ENCODE results near the gene DYSF. TPM values are rescaled to one million over a fixed set of nuclear protein-coding genes. Genes with fewer than 3 reads are reported as not detected.

The DYSF gene
- total RNA-seq, 1 experiment from 2014 or later = 0.89 TPM

DNA sequence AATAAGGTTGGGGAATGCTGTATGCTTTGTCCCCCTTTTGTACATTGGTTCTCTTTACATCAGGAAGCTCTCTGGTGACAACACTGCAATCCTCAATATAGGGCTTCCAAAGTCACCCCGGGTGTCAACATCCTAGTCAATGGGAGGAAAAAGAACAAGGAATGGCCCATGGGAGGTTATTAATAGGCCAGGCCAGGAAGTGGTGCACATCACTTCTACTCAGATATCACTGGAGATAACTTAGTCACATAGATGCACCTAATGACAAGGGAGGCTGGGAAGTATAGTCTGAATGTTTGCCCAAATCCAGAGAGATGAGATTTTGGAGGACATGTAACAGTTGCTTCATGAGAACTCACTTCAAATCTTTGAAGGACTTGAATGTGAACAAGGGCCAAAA lies 274.7 kb downstream of the DYSF start:
- no peak overlapping the region for H3K4me3 ChIP-seq (replicated peaks in 1 of 2; ENCODE audit: low read depth in 1 of 2, low read length in 2 of 2)
- ATAC-seq = no peak
- BruUV-seq (replicated peaks) = no TSS peak
- H3K4me1 ChIP-seq (ENCODE audit: control insufficient read depth in 1 of 2, insufficient read depth in 2 of 2, low read length in 2 of 2) = no peaks in the 10 kb centered on the region
- ChIA-PET POLR2A (no interaction called here), CTCF (no interaction called here), RAD21 (ENCODE audit: low non-redundant PET in 1 of 2, low total read pairs in 2 of 2, uncharacterized antibody in 2 of 2, unreplicated experiment in 2 of 2) (no interaction called here)
- no peaks in the 10 kb centered on the region for H3K79me2 ChIP-seq (ENCODE audit: insufficient read depth, low read length)
- H3K4me2 ChIP-seq (ENCODE audit: low read length) = no peak overlapping the region
- intact Hi-C loops (cut with micrococcal nuclease) = no loop called here
- H4K20me1 ChIP-seq (ENCODE audit: insufficient read depth) = no peaks in the 10 kb centered on the region
- DNase-seq (ENCODE audit: low read depth, low spot score) = no peak
- no peaks in the 10 kb centered on the region for H3K36me3 ChIP-seq (ENCODE audit: control insufficient read depth in 1 of 2, insufficient read depth in 2 of 2, low read length in 2 of 2)
- H3K9me3 ChIP-seq (ENCODE audit: control insufficient read depth in 1 of 2, insufficient read depth in 1 of 2, low read depth in 1 of 2, low read length in 2 of 2) = peaks cover 0 to 7% of the 10 kb centered on the region in 2 experiments; a peak in 1 of 4 replicates
- H3K9me2 ChIP-seq (ENCODE audit: insufficient read depth) = no peaks in the 10 kb centered on the region
- no peak overlapping the region for H3K27ac ChIP-seq (ENCODE audit: low read depth, low read length)
- no peaks in the 10 kb centered on the region for H3K27me3 ChIP-seq (ENCODE audit: insufficient read depth, low read length)
- H3K9ac ChIP-seq (ENCODE audit: low read length) = no peak overlapping the region
- no peak overlapping the region for H2AFZ ChIP-seq (ENCODE audit: low read depth, low read length, poor library complexity, severe bottlenecking)
- TF ChIP-seq SP1 (IDR thresholded peaks at IDR 0.05; ENCODE audit: low read depth) (no peak), SIN3A (IDR thresholded peaks at IDR 0.05; ENCODE audit: low read depth) (no peak), EZH2phosphoT487 (IDR thresholded peaks at IDR 0.05; ENCODE audit: borderline replicate concordance) (no peak), CEBPB (IDR thresholded peaks at IDR 0.05; ENCODE audit: low read depth) (no peak), TCF7L2 (IDR thresholded peaks at IDR 0.05; ENCODE audit: borderline replicate concordance, extremely low read depth, insufficient read depth, insufficient read length) (no peak), EZH2 (IDR thresholded peaks at IDR 0.05) (no peak), CBX3 (IDR thresholded peaks at IDR 0.05; ENCODE audit: low read depth) (no peak), ZFX (IDR thresholded peaks at IDR 0.05) (no peak), ZBTB33 (IDR thresholded peaks at IDR 0.05; ENCODE audit: extremely low read depth, insufficient replicate concordance, low read length) (no peak), ELF1 (IDR thresholded peaks at IDR 0.05; ENCODE audit: borderline replicate concordance, low read depth) (no peak), RAD21 (IDR thresholded peaks at IDR 0.05; ENCODE audit: low read depth) (no peak), EGR1 (IDR thresholded peaks at IDR 0.05; ENCODE audit: low read depth) (no peak), POLR2AphosphoS5 (IDR thresholded peaks at IDR 0.05; ENCODE audit: low read depth, low read length) (no peak), FOSL1 (IDR thresholded peaks at IDR 0.05; ENCODE audit: low read depth) (no peak), ZNF274 (IDR thresholded peaks at IDR 0.05; ENCODE audit: low read depth, low read length) (no peak)
- TF ChIP-seq, protein P1, sequence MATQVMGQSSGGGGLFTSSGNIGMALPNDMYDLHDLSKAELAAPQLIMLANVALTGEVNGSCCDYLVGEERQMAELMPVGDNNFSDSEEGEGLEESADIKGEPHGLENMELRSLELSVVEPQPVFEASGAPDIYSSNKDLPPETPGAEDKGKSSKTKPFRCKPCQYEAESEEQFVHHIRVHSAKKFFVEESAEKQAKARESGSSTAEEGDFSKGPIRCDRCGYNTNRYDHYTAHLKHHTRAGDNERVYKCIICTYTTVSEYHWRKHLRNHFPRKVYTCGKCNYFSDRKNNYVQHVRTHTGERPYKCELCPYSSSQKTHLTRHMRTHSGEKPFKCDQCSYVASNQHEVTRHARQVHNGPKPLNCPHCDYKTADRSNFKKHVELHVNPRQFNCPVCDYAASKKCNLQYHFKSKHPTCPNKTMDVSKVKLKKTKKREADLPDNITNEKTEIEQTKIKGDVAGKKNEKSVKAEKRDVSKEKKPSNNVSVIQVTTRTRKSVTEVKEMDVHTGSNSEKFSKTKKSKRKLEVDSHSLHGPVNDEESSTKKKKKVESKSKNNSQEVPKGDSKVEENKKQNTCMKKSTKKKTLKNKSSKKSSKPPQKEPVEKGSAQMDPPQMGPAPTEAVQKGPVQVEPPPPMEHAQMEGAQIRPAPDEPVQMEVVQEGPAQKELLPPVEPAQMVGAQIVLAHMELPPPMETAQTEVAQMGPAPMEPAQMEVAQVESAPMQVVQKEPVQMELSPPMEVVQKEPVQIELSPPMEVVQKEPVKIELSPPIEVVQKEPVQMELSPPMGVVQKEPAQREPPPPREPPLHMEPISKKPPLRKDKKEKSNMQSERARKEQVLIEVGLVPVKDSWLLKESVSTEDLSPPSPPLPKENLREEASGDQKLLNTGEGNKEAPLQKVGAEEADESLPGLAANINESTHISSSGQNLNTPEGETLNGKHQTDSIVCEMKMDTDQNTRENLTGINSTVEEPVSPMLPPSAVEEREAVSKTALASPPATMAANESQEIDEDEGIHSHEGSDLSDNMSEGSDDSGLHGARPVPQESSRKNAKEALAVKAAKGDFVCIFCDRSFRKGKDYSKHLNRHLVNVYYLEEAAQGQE (IDR thresholded peaks at IDR 0.05; ENCODE audit: low read depth) = no peak
- TF ChIP-seq, protein P2, sequence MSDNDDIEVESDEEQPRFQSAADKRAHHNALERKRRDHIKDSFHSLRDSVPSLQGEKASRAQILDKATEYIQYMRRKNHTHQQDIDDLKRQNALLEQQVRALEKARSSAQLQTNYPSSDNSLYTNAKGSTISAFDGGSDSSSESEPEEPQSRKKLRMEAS (IDR thresholded peaks at IDR 0.05) = no peak
